Mononuclear cell (primary cell): ENCODE results near the gene HECTD4. TPM values are rescaled to one million over a fixed set of nuclear protein-coding genes. Genes with fewer than 3 reads are reported as not detected.
"Not testable (repeated sequence)": the region's sequence is repeated elsewhere in the genome, so short reads cannot be mapped to it uniquely, and the experiment has no call there.

ENCODE experiments used
- H3K27me3 ChIP-seq: 2 replicates; pipeline ENCODE4 v1.6.0; 2011; ENCODE audit warnings: low read length, control low read depth; ENCODE audit not compliant: insufficient read depth
- H3K4me1 ChIP-seq: 2 replicates; pipeline ENCODE4 v1.5.1; 2011; ENCODE audit warnings: mild to moderate bottlenecking, low read length, control low read depth; ENCODE audit not compliant: insufficient read depth
- H3K4me3 ChIP-seq: 2 replicates; pipeline ENCODE4 v1.5.1; 2011; ENCODE audit warnings: mild to moderate bottlenecking, low read length, moderate library complexity
- H3K9me3 ChIP-seq: 2 replicates; pipeline ENCODE4 v1.5.1; 2011; ENCODE audit warnings: low read depth, mild to moderate bottlenecking, control low read depth, low read length
- total RNA-seq: library from RNA; depleted of rRNA; stranded (reverse); fragments of >200 nt; gene quantifications from one replicate; pipeline ENCODE4 v1.2.3, GENCODE V29; 2012

HECTD4 gene
- total RNA-seq, 1 donor: 33.9 TPM

- H3K4me1 ChIP-seq: peaks cover 41% of the 10 kb centered on the region
- H3K27me3 ChIP-seq, H3K4me3 ChIP-seq, H3K9me3 ChIP-seq: not testable (repeated sequence)
Observed at GRCh38 chr12:112110787-112111662, 271.2 kb downstream of the HECTD4 start.

Other genes with a start within 250 kb of the HECTD4 start
- gene RPL6, start 27.2 kb upstream of the HECTD4 start, total RNA-seq: 1,812 TPM
- 49.2 TPM for gene PTPN11, start 36.5 kb upstream of the HECTD4 start, total RNA-seq